ENCODE measurements around the gene ANO4.
"Not testable (repeated sequence)": the region's sequence is repeated elsewhere in the genome, so short reads cannot be mapped to it uniquely, and the experiment has no call there.

ANO4 gene

DNA sequence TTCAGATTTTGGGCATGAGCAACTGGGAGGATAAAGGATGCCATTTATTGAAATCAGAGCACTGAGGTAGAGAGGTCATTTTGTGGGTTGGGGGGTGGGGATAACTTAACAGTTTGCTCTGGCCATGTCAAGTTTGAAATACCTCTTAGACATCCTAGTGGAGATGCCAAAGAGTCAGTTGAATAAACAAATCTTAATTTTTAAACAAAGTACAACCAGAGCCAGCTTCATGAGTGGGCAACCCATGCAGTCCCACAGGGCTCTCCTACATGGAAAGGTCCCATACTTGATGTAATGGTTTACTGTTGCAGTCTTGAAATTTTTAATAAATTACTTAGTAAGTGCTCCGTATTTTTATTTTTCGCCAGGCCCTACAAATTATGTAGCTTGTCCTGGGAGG, 81.2 kb downstream of the ANO4 start:
- no peak for DNase-seq

DNA sequence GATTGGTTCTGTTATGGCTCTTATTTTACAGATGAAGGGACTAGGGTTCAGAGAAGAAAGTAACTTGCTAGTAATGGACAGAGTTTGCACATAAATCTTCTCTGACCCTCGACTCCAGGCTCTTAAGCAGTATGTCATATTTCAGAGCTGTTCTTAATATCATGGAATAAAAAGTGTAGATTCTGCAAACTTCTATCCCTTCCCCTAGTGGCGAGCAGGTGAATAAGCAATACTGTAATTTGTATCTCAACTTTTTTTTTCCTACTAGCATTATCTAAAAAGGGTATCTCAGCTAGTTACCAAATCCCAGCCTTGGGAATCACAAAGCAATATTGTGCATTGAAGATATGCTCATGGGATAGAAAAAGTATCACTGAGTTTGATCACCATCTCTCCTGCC, 83.2 kb downstream of the ANO4 start:
- DNase-seq, result no peak

- DNase-seq, result no peak
Measured at GRCh38 chr12:100895192-100895591, 100.6 kb downstream of the ANO4 start.

GRCh38 chr12:100896192-100896591, 101.6 kb downstream of the ANO4 start:
- DNase-seq, result no peak

DNA sequence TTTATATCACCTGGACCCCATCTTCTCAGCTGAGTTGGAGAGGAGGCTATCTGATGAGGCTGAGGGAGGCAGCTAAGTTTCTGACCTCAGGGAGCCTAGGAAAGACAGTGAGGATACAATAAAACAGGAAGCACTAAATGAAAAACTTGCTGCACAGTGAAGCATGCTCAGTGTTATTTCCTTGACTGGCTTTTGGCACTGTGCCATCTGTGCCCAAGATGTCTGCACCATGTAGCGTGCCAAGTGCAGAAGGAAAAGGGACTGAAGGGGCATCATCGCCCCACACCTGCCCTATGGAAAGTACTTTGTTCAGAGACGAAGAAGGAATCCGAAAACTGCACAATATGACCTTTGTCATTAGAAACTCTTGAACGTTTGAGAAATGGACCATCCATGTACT, 102.7 kb downstream of the ANO4 start:
- DNase-seq, result no peak

DNA sequence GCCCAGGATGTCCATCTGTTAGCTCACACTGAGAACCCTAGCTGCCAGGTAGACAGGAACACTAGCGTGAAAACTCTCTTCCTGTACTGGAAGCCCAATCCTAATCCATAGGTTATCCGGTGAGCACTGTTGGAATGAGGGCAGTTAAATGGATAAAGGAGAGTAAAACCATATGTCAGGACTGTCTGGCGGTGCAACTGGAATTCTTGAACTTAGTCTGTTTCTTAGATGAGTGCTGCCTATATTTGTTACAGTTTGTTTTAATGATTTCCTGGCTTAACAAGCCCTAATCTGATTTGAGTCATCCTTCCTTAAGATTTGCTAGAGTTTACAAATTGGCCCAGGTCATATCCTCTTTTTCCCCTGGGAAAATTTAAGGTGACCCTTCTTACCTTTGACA, 104.7 kb downstream of the ANO4 start:
- DNase-seq, result no peak

DNA sequence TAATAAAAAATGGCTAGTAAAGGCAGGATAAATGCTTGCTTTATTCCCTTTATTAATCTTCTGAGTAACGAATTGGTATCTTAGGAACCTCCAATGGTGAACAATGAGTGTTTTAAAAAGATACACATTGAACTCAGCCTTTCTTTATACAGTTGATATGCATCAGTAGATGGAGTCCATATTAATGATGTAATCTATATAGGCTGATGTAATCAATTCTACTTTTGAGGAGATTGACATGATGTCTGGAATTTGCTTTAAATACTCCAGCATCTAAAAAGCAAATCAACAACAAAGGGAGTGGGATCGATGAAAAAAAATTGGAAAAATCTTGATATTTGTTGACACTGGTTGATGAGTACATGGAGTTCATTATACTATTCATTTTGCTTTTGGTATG, 106.2 kb downstream of the ANO4 start:
- DNase-seq, result no peak

DNA sequence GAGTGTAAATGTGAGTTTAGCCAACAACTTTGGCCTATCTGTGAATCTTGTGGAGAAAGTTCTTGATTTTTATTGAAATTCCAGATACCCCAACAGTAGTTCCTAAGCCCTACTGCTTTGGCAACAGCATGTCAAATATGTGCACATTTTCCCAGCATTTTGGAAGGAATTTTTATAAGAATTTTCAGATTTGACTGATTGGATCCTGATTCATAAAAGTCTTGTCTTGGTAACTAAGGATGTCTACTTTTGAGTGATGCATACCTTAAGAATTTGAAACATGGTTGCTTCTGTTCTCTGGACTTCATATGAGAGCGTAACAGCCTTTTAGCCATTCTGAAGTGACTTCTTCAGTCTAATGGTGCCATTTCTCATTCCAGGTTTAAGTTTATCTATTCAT, 106.7 kb downstream of the ANO4 start:
- no peak for DNase-seq

DNA sequence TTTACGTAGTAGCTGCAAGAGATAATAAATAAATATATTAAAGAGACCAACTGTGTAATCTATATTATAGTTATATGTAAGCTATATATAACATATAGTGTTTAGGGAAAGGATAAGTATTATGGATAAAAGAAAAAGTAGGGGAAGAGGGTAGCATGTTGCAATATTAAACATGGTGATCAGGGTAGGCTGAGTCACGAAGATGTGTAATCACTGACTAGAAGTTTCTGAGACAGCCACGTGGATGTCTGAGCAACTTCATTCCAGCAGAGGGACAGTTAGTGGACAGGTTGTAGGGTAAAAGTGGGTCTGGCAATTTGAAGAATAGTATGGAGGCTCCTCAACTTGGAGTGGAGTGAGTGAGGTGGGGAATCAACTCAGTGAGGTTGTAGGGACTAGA, 109.7 kb downstream of the ANO4 start:
- no peak for DNase-seq

DNA sequence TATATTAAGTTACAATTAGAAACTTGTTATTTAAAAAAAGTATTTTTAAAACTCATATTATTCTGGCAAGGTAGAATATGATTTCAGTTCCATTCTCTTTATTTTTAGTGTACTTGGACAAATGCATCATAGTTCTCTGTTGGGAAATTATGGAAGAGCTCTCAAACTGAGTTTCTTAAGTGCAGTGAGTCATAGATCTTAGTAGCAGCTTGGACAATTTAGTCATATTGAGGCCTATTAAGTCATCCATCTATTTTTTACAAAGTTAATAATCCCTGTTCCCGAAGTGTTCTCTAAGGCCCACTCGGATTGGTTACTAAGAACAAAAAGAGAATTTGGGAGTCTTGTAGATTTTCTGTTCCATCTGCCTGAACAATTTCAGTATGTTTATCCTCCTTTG, 113.9 kb downstream of the ANO4 start:
- DNase-seq, result no peak

GRCh38 chr12:100913872-100914592, 119.5 kb downstream of the ANO4 start:
- DNase-seq, result no peak

GRCh38 chr12:100919116-100919515, 124.5 kb downstream of the ANO4 start:
- no peak for DNase-seq

DNA sequence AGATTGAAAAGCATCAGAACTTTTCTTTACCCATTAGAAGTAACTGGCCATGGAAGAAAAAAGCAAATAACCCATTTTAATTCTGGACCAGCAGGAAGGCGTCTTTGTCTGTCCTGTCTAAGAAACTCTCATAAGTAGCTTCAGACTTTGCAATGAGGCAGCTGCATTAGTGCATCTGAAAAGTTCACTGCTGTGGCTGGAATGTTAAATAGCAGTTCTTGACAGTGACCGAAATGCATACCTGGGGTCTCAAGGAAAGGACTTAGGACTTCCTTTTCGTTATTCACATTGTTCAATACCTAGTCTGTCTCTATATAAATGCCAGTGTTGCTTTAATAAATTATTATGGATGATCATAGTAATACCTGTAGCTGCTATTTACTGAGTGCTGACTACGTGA, 125.9 kb downstream of the ANO4 start:
- no peak for DNase-seq

- DNase-seq, result no peak
Measured at GRCh38 chr12:100926669-100927248, 132.2 kb downstream of the ANO4 start.

GRCh38 chr12:100927826-100928225, 133.2 kb downstream of the ANO4 start:
- DNase-seq, result no peak

DNA sequence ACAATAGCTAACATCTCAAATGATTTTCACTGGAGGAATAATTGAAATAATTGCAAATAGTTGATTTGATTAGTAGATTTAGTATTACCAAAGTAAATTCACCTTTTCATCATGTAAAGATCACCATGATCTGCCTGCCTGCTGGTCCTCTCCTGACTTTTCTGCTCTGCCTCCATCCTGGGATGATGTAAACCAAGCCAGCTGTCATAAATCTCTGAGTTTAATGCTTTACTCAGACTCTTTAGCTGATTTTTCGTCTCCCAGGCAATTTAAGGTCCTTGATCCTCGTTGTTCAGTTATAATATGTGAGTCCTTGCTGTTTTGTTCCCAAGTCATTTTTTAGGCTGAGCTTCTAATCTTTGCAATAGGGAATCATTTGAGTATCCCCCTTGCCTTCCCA, 138.0 kb downstream of the ANO4 start:
- no peak for DNase-seq

DNA sequence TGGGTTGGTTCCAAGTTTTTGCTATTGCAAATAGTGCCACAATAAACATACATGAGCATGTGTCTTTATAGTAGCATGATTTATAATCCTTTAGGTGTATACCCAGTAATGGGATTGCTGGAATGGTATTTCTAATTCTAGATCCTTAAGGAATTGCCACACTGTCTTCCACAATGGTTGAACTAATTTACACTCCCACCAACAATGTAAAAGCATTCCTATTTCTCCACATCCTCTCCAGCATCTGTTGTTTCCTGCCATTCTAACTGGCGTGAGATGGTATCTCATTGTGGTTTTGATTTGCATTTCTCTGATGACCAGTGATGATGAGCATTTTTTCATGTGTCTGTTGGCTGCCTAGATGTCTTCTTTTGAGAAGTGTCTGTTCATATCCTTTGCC, 139.0 kb downstream of the ANO4 start:
- DNase-seq, result not testable (repeated sequence)

- DNase-seq, result no peak
Measured at GRCh38 chr12:100935929-100936328, 141.4 kb downstream of the ANO4 start.

GRCh38 chr12:100936661-100937060, 142.1 kb downstream of the ANO4 start:
- no peak for DNase-seq

- no peak for DNase-seq
Measured at GRCh38 chr12:100940503-100940902, 145.9 kb downstream of the ANO4 start.

GRCh38 chr12:100942984-100943749, 148.6 kb downstream of the ANO4 start:
- no peak for DNase-seq

GRCh38 chr12:100951756-100952155, 157.2 kb downstream of the ANO4 start:
- DNase-seq, result no peak

- DNase-seq, result no peak
Measured at GRCh38 chr12:100953217-100953616, 158.6 kb downstream of the ANO4 start.

GRCh38 chr12:100953677-100954076, 159.1 kb downstream of the ANO4 start:
- no peak for DNase-seq
